Measurements from ENCODE around the gene HTR3C.
A peak's percentile ranks its signal among the peaks of the same experiment; 100 is the strongest.

Gene HTR3C

GRCh38 chr3:184017672-184018423 lies 35.0 kb upstream of the HTR3C start, which contains the start of gene ABCC5 (continued):
- no peak for TF ChIP-seq ZBTB49 (tag by site-specific recombination; IDR thresholded peaks at IDR 0.05; ENCODE audit: low read depth)
- TF ChIP-seq ZNF280D (tag by site-specific recombination; IDR thresholded peaks at IDR 0.05), result 0 out of 2 replicates have a peak, but pooled peaks have one; percentile 55
- TF ChIP-seq ZNF600 (tag by site-specific recombination; IDR thresholded peaks at IDR 0.05), result peak; percentile 98
- TF ChIP-seq GLIS2 (tag by site-specific recombination; IDR thresholded peaks at IDR 0.05), result 0 out of 2 replicates have a peak, but pooled peaks have one; percentile 47
- peak; percentile 98 for TF ChIP-seq ZBTB17 (tag by site-specific recombination; IDR thresholded peaks at IDR 0.05)
- TF ChIP-seq ELK4 (IDR thresholded peaks at IDR 0.05; ENCODE audit: borderline replicate concordance, low read depth, low read length), result no peak
- no peak for TF ChIP-seq ZNF174 (tag by site-specific recombination; IDR thresholded peaks at IDR 0.05)
- TF ChIP-seq HOXA7 (CRISPR knock-in tag; IDR thresholded peaks at IDR 0.05; ENCODE audit: borderline replicate concordance), result no peak
- TF ChIP-seq ZNF362 (tag by site-specific recombination; IDR thresholded peaks at IDR 0.05), result no peak
- TF ChIP-seq ZIC2 (tag by site-specific recombination; IDR thresholded peaks at IDR 0.05), result peak; percentile 37
- TF ChIP-seq ZNF324 (tag by site-specific recombination; IDR thresholded peaks at IDR 0.05), result no peak
- peak; percentile 76 for TF ChIP-seq ZNF366 (tag by site-specific recombination; conservative IDR thresholded peaks at IDR 0.05)
- TF ChIP-seq PRDM10 (tag by site-specific recombination; IDR thresholded peaks at IDR 0.05), result peak; percentile 76
- TF ChIP-seq INSM2 (tag by site-specific recombination; IDR thresholded peaks at IDR 0.05), result no peak
- TF ChIP-seq ZBTB26 (tag by site-specific recombination; optimal IDR thresholded peaks at IDR 0.05), result peak; percentile 74
- TF ChIP-seq ZNF548 (tag by site-specific recombination; IDR thresholded peaks at IDR 0.05), result no peak
- TF ChIP-seq KLF8 (tag by site-specific recombination; IDR thresholded peaks at IDR 0.05), result no peak
- peak; percentile 49; the same call in 1 of the 2 replicates for TF ChIP-seq EGR2 (tag by site-specific recombination; IDR thresholded peaks at IDR 0.05; ENCODE audit: low read depth)
- peak; percentile 55; the same call in 1 of the 2 replicates for TF ChIP-seq YY2 (tag by site-specific recombination; IDR thresholded peaks at IDR 0.05)
- TF ChIP-seq ZNF404 (tag by site-specific recombination; IDR thresholded peaks at IDR 0.05), result no peak
- TF ChIP-seq ZNF19 (tag by site-specific recombination; IDR thresholded peaks at IDR 0.05; ENCODE audit: low read depth), result no peak
- TF ChIP-seq YY1 (tag by site-specific recombination; IDR thresholded peaks at IDR 0.05), result no peak
- peak; percentile 90; the same call in 1 of the 2 replicates for TF ChIP-seq ZXDB (tag by site-specific recombination; IDR thresholded peaks at IDR 0.05)
- TF ChIP-seq ZNF350 (tag by site-specific recombination; IDR thresholded peaks at IDR 0.05), result no peak
- TF ChIP-seq SCRT1 (tag by site-specific recombination; IDR thresholded peaks at IDR 0.05; ENCODE audit: borderline replicate concordance), result no peak

Data from HEK293 (cell line).